ENCODE measurements around the gene CALU. TPM values are rescaled to one million over a fixed set of nuclear protein-coding genes. Genes with fewer than 3 reads are reported as not detected.

The CALU gene
- total and polyA plus RNA-seq, 4 donors, result 145 to 267 (median 185) TPM

- 97 to 98% methylated on average over 5 of the region's 5 CpGs for WGBS, 2 donors
- intact Hi-C loops (cut with DNase I), result no loop called here
- Histone ChIP-seq H3K36me3 (ENCODE audit: control insufficient read depth in 1 of 2, insufficient read depth in 2 of 2, low read length in 1 of 2) (no peaks in the 10 kb centered on the region), H3K27ac (ENCODE audit: low read depth in 1 of 2, low read length in 2 of 2) (no peak overlapping the region), H3K4me1 (ENCODE audit: control insufficient read depth in 1 of 2, insufficient read depth in 2 of 2, low read length in 2 of 2) (no peaks in the 10 kb centered on the region), H3K27me3 (ENCODE audit: control insufficient read depth in 1 of 2, insufficient read depth in 2 of 2, low read length in 1 of 2) (no peaks in the 10 kb centered on the region), H3K4me3 (ENCODE audit: low read length in 2 of 2) (no peak overlapping the region), H3K9me3 (ENCODE audit: control insufficient read depth, low read length) (no peaks in the 10 kb centered on the region)
- no peak for DNase-seq
- ATAC-seq (ENCODE audit: low FRiP score), result no peak
These were observed 39.8 kb downstream of the CALU start for GRCh38 chr7:128778946-128779345.

- Histone ChIP-seq H3K36me3 (ENCODE audit: control insufficient read depth in 1 of 2, insufficient read depth in 2 of 2, low read length in 1 of 2) (no peaks in the 10 kb centered on the region), H3K9me3 (ENCODE audit: control insufficient read depth, low read length) (no peaks in the 10 kb centered on the region), H3K4me1 (ENCODE audit: control insufficient read depth in 1 of 2, insufficient read depth in 2 of 2, low read length in 2 of 2) (no peaks in the 10 kb centered on the region), H3K27ac (ENCODE audit: low read depth in 1 of 2, low read length in 2 of 2) (peak overlapping the region; percentile 30 to 67), H3K27me3 (ENCODE audit: control insufficient read depth in 1 of 2, insufficient read depth in 2 of 2, low read length in 1 of 2) (no peaks in the 10 kb centered on the region), H3K4me3 (ENCODE audit: low read length in 2 of 2) (no peak overlapping the region)
- intact Hi-C loops (cut with DNase I), result no loop called here
- peak in 1 of 2 donors; percentile 62 for DNase-seq
- peak; percentile 49 for ATAC-seq (ENCODE audit: low FRiP score)
- WGBS, 2 donors, result 15 to 22% methylated on average over 5 of the region's 5 CpGs
These were observed 42.0 kb downstream of the CALU start for GRCh38 chr7:128781126-128781525.

- Histone ChIP-seq H3K27me3 (ENCODE audit: control insufficient read depth in 1 of 2, insufficient read depth in 2 of 2, low read length in 1 of 2) (no peaks in the 10 kb centered on the region), H3K9me3 (ENCODE audit: control insufficient read depth, low read length) (no peaks in the 10 kb centered on the region), H3K4me1 (ENCODE audit: control insufficient read depth in 1 of 2, insufficient read depth in 2 of 2, low read length in 2 of 2) (no peaks in the 10 kb centered on the region), H3K36me3 (ENCODE audit: control insufficient read depth in 1 of 2, insufficient read depth in 2 of 2, low read length in 1 of 2) (no peaks in the 10 kb centered on the region), H3K4me3 (ENCODE audit: low read length in 2 of 2) (no peak overlapping the region), H3K27ac (ENCODE audit: low read depth in 1 of 2, low read length in 2 of 2) (peak overlapping the region; percentile 47 to 49)
- intact Hi-C loops (cut with DNase I), result no loop called here
- 64 to 67% methylated on average over 3 of the region's 3 CpGs for WGBS, 2 donors
- no peak for DNase-seq
- ATAC-seq (ENCODE audit: low FRiP score), result no peak
These were observed 42.7 kb downstream of the CALU start for GRCh38 chr7:128781851-128782250.

- H3K27ac ChIP-seq (ENCODE audit: low read depth in 1 of 2, low read length in 2 of 2), result peak overlapping the region in 1 of 2 donors; percentile 13
- H3K4me1 ChIP-seq (ENCODE audit: control insufficient read depth in 1 of 2, insufficient read depth in 2 of 2, low read length in 2 of 2), result no peaks in the 10 kb centered on the region
- intact Hi-C loops (cut with DNase I), result no loop called here
- no peaks in the 10 kb centered on the region for H3K36me3 ChIP-seq (ENCODE audit: control insufficient read depth in 1 of 2, insufficient read depth in 2 of 2, low read length in 1 of 2)
- no peaks in the 10 kb centered on the region for H3K27me3 ChIP-seq (ENCODE audit: control insufficient read depth in 1 of 2, insufficient read depth in 2 of 2, low read length in 1 of 2)
- WGBS, 2 donors, result 19 to 23% methylated on average over 15 of the region's 15 CpGs
- no peak overlapping the region for H3K4me3 ChIP-seq (ENCODE audit: low read length in 2 of 2)
- no peaks in the 10 kb centered on the region for H3K9me3 ChIP-seq (ENCODE audit: control insufficient read depth, low read length)
- ATAC-seq (ENCODE audit: low FRiP score) (peak; percentile 69), DNase-seq (peak; percentile 87 to 94)
These were observed 44.1 kb downstream of the CALU start for GRCh38 chr7:128783143-128783861.

- 90 to 91% methylated on average over 3 of the region's 3 CpGs for WGBS, 2 donors
- Histone ChIP-seq H3K4me1 (ENCODE audit: control insufficient read depth in 1 of 2, insufficient read depth in 2 of 2, low read length in 2 of 2) (no peaks in the 10 kb centered on the region), H3K36me3 (ENCODE audit: control insufficient read depth in 1 of 2, insufficient read depth in 2 of 2, low read length in 1 of 2) (no peaks in the 10 kb centered on the region), H3K27me3 (ENCODE audit: control insufficient read depth in 1 of 2, insufficient read depth in 2 of 2, low read length in 1 of 2) (no peaks in the 10 kb centered on the region), H3K9me3 (ENCODE audit: control insufficient read depth, low read length) (no peaks in the 10 kb centered on the region), H3K27ac (ENCODE audit: low read depth in 1 of 2, low read length in 2 of 2) (no peak overlapping the region), H3K4me3 (ENCODE audit: low read length in 2 of 2) (no peak overlapping the region)
- DNase-seq, result no peak
- no peak for ATAC-seq (ENCODE audit: low FRiP score)
- intact Hi-C loops (cut with DNase I), result no loop called here
These were observed 46.6 kb downstream of the CALU start for GRCh38 chr7:128785738-128786137.

GRCh38 chr7:128788446-128789412 is 49.6 kb downstream of the CALU start:
- H3K4me3 ChIP-seq (ENCODE audit: low read length in 2 of 2), result no peak overlapping the region
- no peak for DNase-seq
- no peak overlapping the region for H3K27ac ChIP-seq (ENCODE audit: low read depth in 1 of 2, low read length in 2 of 2)
- ATAC-seq (ENCODE audit: low FRiP score), result no peak
- no peaks in the 10 kb centered on the region for H3K27me3 ChIP-seq (ENCODE audit: control insufficient read depth in 1 of 2, insufficient read depth in 2 of 2, low read length in 1 of 2)
- H3K36me3 ChIP-seq (ENCODE audit: control insufficient read depth in 1 of 2, insufficient read depth in 2 of 2, low read length in 1 of 2), result no peaks in the 10 kb centered on the region
- no peaks in the 10 kb centered on the region for H3K4me1 ChIP-seq (ENCODE audit: control insufficient read depth in 1 of 2, insufficient read depth in 2 of 2, low read length in 2 of 2)
- no peaks in the 10 kb centered on the region for H3K9me3 ChIP-seq (ENCODE audit: control insufficient read depth, low read length)
- intact Hi-C loops (cut with DNase I), result no loop called here
- WGBS, 2 donors, result 77 to 83% methylated on average over 9 of the region's 9 CpGs

GRCh38 chr7:128790315-128791041 is 51.3 kb downstream of the CALU start:
- Histone ChIP-seq H3K9me3 (ENCODE audit: control insufficient read depth, low read length) (no peaks in the 10 kb centered on the region), H3K27ac (ENCODE audit: low read depth in 1 of 2, low read length in 2 of 2) (peak overlapping the region in 1 of 2 donors; percentile 4), H3K36me3 (ENCODE audit: control insufficient read depth in 1 of 2, insufficient read depth in 2 of 2, low read length in 1 of 2) (no peaks in the 10 kb centered on the region), H3K4me3 (ENCODE audit: low read length in 2 of 2) (peak overlapping the region; percentile 63 to 79), H3K4me1 (ENCODE audit: control insufficient read depth in 1 of 2, insufficient read depth in 2 of 2, low read length in 2 of 2) (no peaks in the 10 kb centered on the region), H3K27me3 (ENCODE audit: control insufficient read depth in 1 of 2, insufficient read depth in 2 of 2, low read length in 1 of 2) (no peaks in the 10 kb centered on the region)
- intact Hi-C loops (cut with DNase I), result loop anchor here (2.0 to 5.0 kb wide), 4 partner anchors 37 to 72 kb away; partner anchors contain the start of genes ATP6V1F (in 1 of the 2), CALU (in 1 of the 2) and FLNC (in 1 of the 2)
- 16 to 21% methylated on average over 30 to 45 of the region's 45 CpGs for WGBS, 2 donors
- DNase-seq, result peak in 1 of 2 donors; percentile 56
- ATAC-seq (ENCODE audit: low FRiP score), result peak; percentile 52
